Stimulated activated effector memory CD8-positive, alpha-beta T cell treated with anti-CD3 and anti-CD28 coated beads, Interleukin-12 subunit alpha, Interleukin-12 subunit beta, amount 100 ng/mL, for 72 hours (primary cell): ENCODE measurements around the gene PUS3.
"Not testable (repeated sequence)": the region's sequence is repeated elsewhere in the genome, so short reads cannot be mapped to it uniquely, and the experiment has no call there.

Experiments
- ATAC-seq: fragments of 150-1000 bp; cut with Tn5 transposase; 2 replicates; pipeline ENCODE4 v1.10.0; 2021
- DNase-seq, 2 donors: peaks; one replicate each; pipeline ENCODE4 v3.0.0; 2021 to 2022; ENCODE audit warnings: low spot score in 2 of 2
- H3K27ac Mint-ChIP-seq: one replicate; pipeline ENCODE4 v1.8.0; 2022; ENCODE audit warnings: mild to moderate bottlenecking, mixed read lengths
- H3K36me3 Mint-ChIP-seq: one replicate; pipeline ENCODE4 v1.8.0; 2022; ENCODE audit warnings: mild to moderate bottlenecking, mixed read lengths
- H3K4me1 Mint-ChIP-seq: one replicate; pipeline ENCODE4 v1.8.0; 2022; ENCODE audit warnings: mixed read lengths
- H3K4me3 Mint-ChIP-seq: one replicate; pipeline ENCODE4 v1.8.0; 2022; ENCODE audit warnings: mild to moderate bottlenecking, mixed read lengths
- H3K9me3 Mint-ChIP-seq: one replicate; pipeline ENCODE4 v1.8.0; 2022; ENCODE audit warnings: mixed read lengths

The PUS3 gene

GRCh38 chr11:125871391-125872137, 31.4 kb downstream of the PUS3 start:
- H3K9me3 Mint-ChIP-seq = peaks cover 3% of the 10 kb centered on the region
- no peaks in the 10 kb centered on the region for H3K4me1 Mint-ChIP-seq
- H3K27ac Mint-ChIP-seq = no peak overlapping the region
- H3K4me3 Mint-ChIP-seq = no peak overlapping the region
- no peaks in the 10 kb centered on the region for H3K36me3 Mint-ChIP-seq
- DNase-seq = peak in 1 of 2 donors; percentile 61
- ATAC-seq = peak; percentile 55

GRCh38 chr11:125869521-125869920, 33.5 kb downstream of the PUS3 start:
- Mint-ChIP-seq H3K4me1 (no peaks in the 10 kb centered on the region), H3K36me3 (no peaks in the 10 kb centered on the region), H3K9me3 (peaks cover 3% of the 10 kb centered on the region), H3K4me3 (no peak overlapping the region), H3K27ac (no peak overlapping the region)
- ATAC-seq (no peak), DNase-seq (no peak)

- DNase-seq, H3K27ac Mint-ChIP-seq, H3K36me3 Mint-ChIP-seq, H3K4me3 Mint-ChIP-seq, H3K4me1 Mint-ChIP-seq, H3K9me3 Mint-ChIP-seq, ATAC-seq: not testable (repeated sequence)
Observed at GRCh38 chr11:125865354-125865753, 37.7 kb downstream of the PUS3 start.

- H3K4me3 Mint-ChIP-seq, H3K4me1 Mint-ChIP-seq, H3K36me3 Mint-ChIP-seq, DNase-seq, H3K27ac Mint-ChIP-seq, H3K9me3 Mint-ChIP-seq, ATAC-seq: not testable (repeated sequence)
Observed at GRCh38 chr11:125862786-125863185, 40.2 kb downstream of the PUS3 start.

GRCh38 chr11:125857670-125858069, 45.3 kb downstream of the PUS3 start:
- H3K27ac Mint-ChIP-seq, H3K9me3 Mint-ChIP-seq, H3K36me3 Mint-ChIP-seq, H3K4me3 Mint-ChIP-seq, H3K4me1 Mint-ChIP-seq, DNase-seq, ATAC-seq: not testable (repeated sequence)

GRCh38 chr11:125846188-125846587, 56.8 kb downstream of the PUS3 start:
- ATAC-seq (no peak), DNase-seq (no peak)
- peaks cover 26% of the 10 kb centered on the region for H3K9me3 Mint-ChIP-seq
- no peak overlapping the region for H3K4me3 Mint-ChIP-seq
- H3K36me3 Mint-ChIP-seq = no peaks in the 10 kb centered on the region
- no peaks in the 10 kb centered on the region for H3K4me1 Mint-ChIP-seq
- H3K27ac Mint-ChIP-seq = no peak overlapping the region
